ENCODE results near the gene ARHGEF37. TPM values are rescaled to one million over a fixed set of nuclear protein-coding genes. Genes with fewer than 3 reads are reported as not detected.

Gene ARHGEF37
- total RNA-seq, 4 donors from 2014 or later: 36.4 to 76.5 (median 59.0) TPM

- H3K4me3 ChIP-seq (ENCODE audit: low read depth, poor library complexity, severe bottlenecking): no peak overlapping the region
- no peak for DNase-seq (ENCODE audit: low spot score in 2 of 2)
- TF ChIP-seq POLR2A (IDR thresholded peaks at IDR 0.05): no peak
- TF ChIP-seq CTCF (IDR thresholded peaks at IDR 0.05): no peak
- intact Hi-C loops (cut with DNase I; ENCODE audit: low total_unique reads): no loop called here
- 88% methylated on average over 8 of the region's 8 CpGs for WGBS, 2 donors
Observed at GRCh38 chr5:149614034-149614907, 33.0 kb downstream of the ARHGEF37 start.

GRCh38 chr5:149615976-149616375 lies 34.7 kb downstream of the ARHGEF37 start:
- TF ChIP-seq POLR2A (IDR thresholded peaks at IDR 0.05): no peak
- no peak for TF ChIP-seq CTCF (IDR thresholded peaks at IDR 0.05)
- 53 to 60% methylated on average over 5 of the region's 5 CpGs for WGBS, 2 donors
- no peak overlapping the region for H3K4me3 ChIP-seq (ENCODE audit: low read depth, poor library complexity, severe bottlenecking)
- DNase-seq (ENCODE audit: low spot score in 2 of 2): no peak
- intact Hi-C loops (cut with DNase I; ENCODE audit: low total_unique reads): loop anchor here (5.0 kb wide), 1 partner anchor 234 kb away; no protein-coding TSS in a partner anchor

- no peak overlapping the region for H3K4me3 ChIP-seq (ENCODE audit: low read depth, poor library complexity, severe bottlenecking)
- no peak for DNase-seq (ENCODE audit: low spot score in 2 of 2)
- TF ChIP-seq POLR2A (IDR thresholded peaks at IDR 0.05) (no peak), CTCF (IDR thresholded peaks at IDR 0.05) (no peak)
- 50 to 65% methylated on average over 3 of the region's 3 CpGs for WGBS, 2 donors
- intact Hi-C loops (cut with DNase I; ENCODE audit: low total_unique reads): loop anchor here (5.0 kb wide), 1 partner anchor 235 kb away; no protein-coding TSS in a partner anchor
Observed at GRCh38 chr5:149616727-149617285, 35.5 kb downstream of the ARHGEF37 start.

GRCh38 chr5:149617760-149618306 lies 36.5 kb downstream of the ARHGEF37 start:
- TF ChIP-seq CTCF (IDR thresholded peaks at IDR 0.05) (no peak), POLR2A (IDR thresholded peaks at IDR 0.05) (no peak)
- intact Hi-C loops (cut with DNase I; ENCODE audit: low total_unique reads): loop anchor here (5.0 kb wide), 1 partner anchor 236 kb away; no protein-coding TSS in a partner anchor
- no peak for DNase-seq (ENCODE audit: low spot score in 2 of 2)
- H3K4me3 ChIP-seq (ENCODE audit: low read depth, poor library complexity, severe bottlenecking): no peak overlapping the region
- 79 to 93% methylated on average over 11 to 12 of the region's 12 CpGs for WGBS, 2 donors

- no peak for TF ChIP-seq CTCF (IDR thresholded peaks at IDR 0.05)
- TF ChIP-seq POLR2A (IDR thresholded peaks at IDR 0.05): no peak
- no peak overlapping the region for H3K4me3 ChIP-seq (ENCODE audit: low read depth, poor library complexity, severe bottlenecking)
- no peak for DNase-seq (ENCODE audit: low spot score in 2 of 2)
- 28 to 33% methylated on average over 8 to 9 of the region's 9 CpGs for WGBS, 2 donors
- intact Hi-C loops (cut with DNase I; ENCODE audit: low total_unique reads): loop anchor here (5.0 kb wide), 1 partner anchor 236 kb away; no protein-coding TSS in a partner anchor
Observed at GRCh38 chr5:149618581-149619248, 37.4 kb downstream of the ARHGEF37 start.
